Endothelial cell of coronary artery (primary cell): ENCODE measurements around the gene PHLDB1. TPM values are rescaled to one million over a fixed set of nuclear protein-coding genes. Genes with fewer than 3 reads are reported as not detected.

Source experiments
- total RNA-seq: library from RNA; depleted of rRNA; stranded (reverse); fragments of >200 nt; gene quantifications from 2 replicates; pipeline ENCODE4 v1.2.3, GENCODE V29; 2014

Gene PHLDB1
- total RNA-seq = 73.8 and 87.3 TPM in 2 replicates

DNA sequence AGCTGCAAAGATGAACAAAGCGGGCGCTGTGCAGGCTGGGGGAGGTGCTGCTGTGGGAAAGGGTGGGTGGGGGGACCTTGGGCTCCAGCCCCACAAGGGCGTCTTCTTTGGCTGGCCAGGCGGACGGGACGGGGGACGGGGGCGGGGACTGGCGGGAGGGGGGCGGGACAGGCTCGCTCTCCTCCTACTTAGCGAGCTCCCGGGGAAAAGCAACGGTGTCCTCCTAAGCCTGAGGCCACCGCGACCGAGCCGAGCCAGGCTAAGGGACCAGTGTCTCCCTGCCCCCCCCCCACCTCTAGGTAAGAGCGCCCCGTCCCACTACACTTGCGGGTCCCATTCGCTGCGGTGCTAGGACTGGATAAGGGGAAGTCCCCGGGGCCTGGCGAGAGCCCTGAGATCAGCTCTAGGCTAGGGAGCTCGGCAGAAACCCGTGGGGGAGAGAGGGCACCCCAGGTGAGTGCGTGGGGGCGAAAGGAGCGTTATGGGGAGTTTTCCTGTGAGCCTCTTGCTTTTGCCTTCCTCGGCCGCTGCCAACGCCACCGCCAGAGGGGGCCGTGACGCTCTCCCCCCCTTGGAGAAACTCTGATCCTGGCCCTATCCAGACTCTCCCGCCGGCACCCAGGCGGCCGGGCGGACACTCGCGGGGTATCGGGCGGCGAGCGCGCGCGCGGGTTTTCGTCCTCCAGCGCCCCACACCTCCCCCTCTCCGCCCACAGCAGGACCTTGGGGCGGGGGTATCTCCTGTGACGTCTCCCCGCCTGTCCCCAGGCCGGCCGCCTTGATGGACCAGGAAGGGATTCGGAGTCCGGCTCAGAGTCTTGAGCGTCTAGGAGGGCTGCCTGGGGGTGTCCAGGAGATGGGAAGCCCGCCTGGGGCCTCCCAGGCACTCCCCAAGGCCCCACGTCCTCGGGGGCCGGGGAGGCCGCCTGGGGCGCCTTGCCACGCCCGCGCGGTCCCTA is at the start of gene PHLDB1:
TSS of gene PHLDB1 (plus strand) at position 215 of the 959 bp plus-strand sequence. CDS start 6,222 bp downstream, outside the sequence.

GRCh38 chr11:118572061-118572980 is 35.1 kb upstream of the PHLDB1 start, which contains the start of gene ARCN1:
ARCN1 (plus strand) TSS chr11:118572409; CDS start chr11:118572548, 139 bp downstream.

GRCh38 chr11:118679483-118679882 is 72.1 kb downstream of the PHLDB1 start, which contains the start of gene TREH:
TREH (minus strand) TSS chr11:118679650; CDS start chr11:118679627, 23 bp downstream.

Other genes with a start within 250 kb of the PHLDB1 start
- 25.4 and 26.5 TPM in 2 replicates for gene UBE4A, start 248.0 kb upstream of the PHLDB1 start, total RNA-seq
- gene ATP5MG, start 206.0 kb upstream of the PHLDB1 start, total RNA-seq = 131 and 166 TPM in 2 replicates
- 19.8 and 27.7 TPM in 2 replicates for gene KMT2A, start 171.1 kb upstream of the PHLDB1 start, total RNA-seq
- gene TTC36, start 80.1 kb upstream of the PHLDB1 start, total RNA-seq = 0.45 and 1.2 TPM in 2 replicates
- gene TMEM25, start 76.4 kb upstream of the PHLDB1 start, total RNA-seq = 6.7 and 12.6 TPM in 2 replicates
- 25.1 and 31.1 TPM in 2 replicates for gene IFT46, start 41.7 kb upstream of the PHLDB1 start, total RNA-seq
- 111 and 138 TPM in 2 replicates for gene ARCN1, start 35.2 kb upstream of the PHLDB1 start, total RNA-seq
- under 0.01 and 0.09 TPM in 2 replicates for gene TREH, start 72.0 kb downstream of the PHLDB1 start, total RNA-seq
- gene DDX6, start 183.5 kb downstream of the PHLDB1 start, total RNA-seq = 112 and 118 TPM in 2 replicates